ENCODE measurements around the gene FDX1. TPM values are rescaled to one million over a fixed set of nuclear protein-coding genes. Genes with fewer than 3 reads are reported as not detected.
A peak's percentile ranks its signal among the peaks of the same experiment; 100 is the strongest.

The FDX1 gene
- polyA plus RNA-seq, 3 donors, result 3.9 to 20.2 (median 12.8) TPM

GRCh38 chr11:110454609-110455008 lies 24.9 kb downstream of the FDX1 start:
- no peaks in the 10 kb centered on the region for H3K4me1 ChIP-seq (ENCODE audit: control insufficient read depth in 1 of 2, insufficient read depth in 2 of 2, low read length in 2 of 2)
- Mint-ChIP-seq H3K36me3 (peaks cover 36 to 37% of the 10 kb centered on the region in 2 donors), H3K4me1 (peaks cover 2% of the 10 kb centered on the region), H3K4me3 (no peak overlapping the region), H3K27ac (peak overlapping the region in 2 of 7 donors; percentile 33 to 46), H3K27me3 (ENCODE audit: low read depth in 3 of 3) (peaks cover 0 to 2% (median 0%) of the 10 kb centered on the region in 3 donors), H3K9me3 (no peaks in the 10 kb centered on the region)
- intact Hi-C loops (cut with micrococcal nuclease), result no loop called here
- peaks cover 10 to 37% of the 10 kb centered on the region in 2 donors for H3K36me3 ChIP-seq (replicated peaks in 1 of 2; ENCODE audit: control insufficient read depth in 1 of 2, insufficient read depth in 2 of 2, low read length in 2 of 2)
- H2AFZ ChIP-seq (ENCODE audit: insufficient read depth, low read depth, low read length, poor library complexity, severe bottlenecking), result no peak overlapping the region
- H3K79me2 ChIP-seq (ENCODE audit: insufficient read depth, low read length), result no peaks in the 10 kb centered on the region
- WGBS (ENCODE audit: insufficient coverage), result 29% methylated on average over 1 of the region's 1 CpG
- no peak overlapping the region for H3K27ac ChIP-seq (ENCODE audit: low read depth in 1 of 2, low read length in 2 of 2)
- no peak overlapping the region for H3K4me2 ChIP-seq (replicated peaks; ENCODE audit: extremely low read depth, low read length, poor library complexity, severe bottlenecking)
- no peaks in the 10 kb centered on the region for H3K27me3 ChIP-seq (ENCODE audit: control insufficient read depth in 2 of 2, insufficient read depth in 2 of 2, low read length in 2 of 2)
- DNase-seq, result no peak
- no peak for TF ChIP-seq CTCF (IDR thresholded peaks at IDR 0.05)
- peaks cover 31% of the 10 kb centered on the region for H4K20me1 ChIP-seq (ENCODE audit: insufficient read depth, low read length)
- no peak overlapping the region for H3K9ac ChIP-seq (ENCODE audit: insufficient read depth, low read length, poor library complexity, severe bottlenecking)
- H3K9me3 ChIP-seq (replicated peaks in 1 of 2; ENCODE audit: control insufficient read depth in 1 of 2, insufficient read depth in 1 of 2, low read length in 2 of 2), result no peaks in the 10 kb centered on the region
- no peak overlapping the region for H3K4me3 ChIP-seq (replicated peaks in 1 of 3; ENCODE audit: low read depth in 2 of 3, low read length in 3 of 3)

GRCh38 chr11:110455718-110456117 lies 26.0 kb downstream of the FDX1 start:
- Histone ChIP-seq H2AFZ (ENCODE audit: insufficient read depth, low read depth, low read length, poor library complexity, severe bottlenecking) (no peak overlapping the region), H3K4me3 (replicated peaks in 1 of 3; ENCODE audit: low read depth in 2 of 3, low read length in 3 of 3) (no peak overlapping the region), H3K27me3 (ENCODE audit: control insufficient read depth in 2 of 2, insufficient read depth in 2 of 2, low read length in 2 of 2) (no peaks in the 10 kb centered on the region), H3K36me3 (replicated peaks in 1 of 2; ENCODE audit: control insufficient read depth in 1 of 2, insufficient read depth in 2 of 2, low read length in 2 of 2) (peaks cover 20 to 48% of the 10 kb centered on the region in 2 donors), H3K4me1 (ENCODE audit: control insufficient read depth in 1 of 2, insufficient read depth in 2 of 2, low read length in 2 of 2) (no peaks in the 10 kb centered on the region), H3K9me3 (replicated peaks in 1 of 2; ENCODE audit: control insufficient read depth in 1 of 2, insufficient read depth in 1 of 2, low read length in 2 of 2) (no peaks in the 10 kb centered on the region), H3K4me2 (replicated peaks; ENCODE audit: extremely low read depth, low read length, poor library complexity, severe bottlenecking) (no peak overlapping the region), H3K79me2 (ENCODE audit: insufficient read depth, low read length) (no peaks in the 10 kb centered on the region), H3K27ac (ENCODE audit: low read depth in 1 of 2, low read length in 2 of 2) (no peak overlapping the region), H4K20me1 (ENCODE audit: insufficient read depth, low read length) (peaks cover 27% of the 10 kb centered on the region), H3K9ac (ENCODE audit: insufficient read depth, low read length, poor library complexity, severe bottlenecking) (no peak overlapping the region)
- Mint-ChIP-seq H3K27me3 (ENCODE audit: low read depth in 3 of 3) (no peaks in the 10 kb centered on the region), H3K9me3 (no peaks in the 10 kb centered on the region), H3K4me3 (no peak overlapping the region), H3K36me3 (peaks cover 45 to 46% of the 10 kb centered on the region in 2 donors), H3K4me1 (peaks cover 2% of the 10 kb centered on the region), H3K27ac (no peak overlapping the region)
- intact Hi-C loops (cut with micrococcal nuclease), result no loop called here
- TF ChIP-seq CTCF (IDR thresholded peaks at IDR 0.05), result no peak
- no peak for DNase-seq
- WGBS (ENCODE audit: insufficient coverage), result 100% methylated on average over 3 of the region's 6 CpGs

All from CD14-positive monocyte (primary cell).